Mucosa of rectum (tissue), 2 donors: ENCODE results near the gene PTH2.
"Not testable (repeated sequence)": the region's sequence is repeated elsewhere in the genome, so short reads cannot be mapped to it uniquely, and the experiment has no call there.

Source experiments
- H3K27ac ChIP-seq, 2 donors: one replicate each; pipeline ENCODE4 v1.7.0; 2013; ENCODE audit warnings: inconsistent platforms in 2 of 2, low read depth in 2 of 2, low read length in 2 of 2
- H3K27me3 ChIP-seq, 2 donors: one replicate each; pipeline ENCODE4 v1.7.0; 2013; ENCODE audit warnings: low read length in 2 of 2; ENCODE audit not compliant: control insufficient read depth in 2 of 2, insufficient read depth in 2 of 2
- H3K36me3 ChIP-seq, 2 donors: one replicate each; pipeline ENCODE4 v1.7.0; 2013; ENCODE audit warnings: low read length in 2 of 2; ENCODE audit not compliant: control insufficient read depth in 2 of 2, insufficient read depth in 2 of 2
- H3K4me1 ChIP-seq, 2 donors: one replicate each; pipeline ENCODE4 v1.7.0; 2013; ENCODE audit warnings: low read length in 2 of 2, mild to moderate bottlenecking in 1 of 2; ENCODE audit not compliant: control insufficient read depth in 2 of 2, insufficient read depth in 2 of 2
- H3K4me3 ChIP-seq, 2 donors: one replicate each; pipeline ENCODE4 v1.7.0; 2013; ENCODE audit warnings: low read length in 2 of 2
- H3K9ac ChIP-seq, 2 donors: one replicate each; pipeline ENCODE4 v1.7.0; 2013; ENCODE audit warnings: low read length in 2 of 2, low read depth in 1 of 2, mild to moderate bottlenecking in 1 of 2
- H3K9me3 ChIP-seq, 2 donors: one replicate each; pipeline ENCODE4 v1.7.0; 2013; ENCODE audit warnings: low read length in 2 of 2; ENCODE audit not compliant: control insufficient read depth in 2 of 2
- donor health status: healthy.
- donor health status: Normal muscosa, but diverticular disease.

PTH2 gene

GRCh38 chr19:49383599-49383998, 39.6 kb downstream of the PTH2 start:
- Histone ChIP-seq H3K4me1 (no peaks in the 10 kb centered on the region), H3K4me3 (no peak overlapping the region), H3K9me3 (peaks cover 5 to 6% of the 10 kb centered on the region in 2 donors), H3K27me3 (no peaks in the 10 kb centered on the region), H3K9ac (no peak overlapping the region), H3K27ac (no peak overlapping the region), H3K36me3 (no peaks in the 10 kb centered on the region)

- Histone ChIP-seq H3K4me3 (no peak overlapping the region), H3K4me1 (no peaks in the 10 kb centered on the region), H3K9ac (no peak overlapping the region), H3K27ac (no peak overlapping the region), H3K9me3 (peaks cover 5 to 6% of the 10 kb centered on the region in 2 donors), H3K36me3 (no peaks in the 10 kb centered on the region), H3K27me3 (no peaks in the 10 kb centered on the region)
Observed at GRCh38 chr19:49382639-49383038, 40.6 kb downstream of the PTH2 start.

- H3K27ac ChIP-seq = no peak overlapping the region
- no peak overlapping the region for H3K4me3 ChIP-seq
- H3K36me3 ChIP-seq = no peaks in the 10 kb centered on the region
- H3K9me3 ChIP-seq = peaks cover 5 to 6% of the 10 kb centered on the region in 2 donors
- no peaks in the 10 kb centered on the region for H3K4me1 ChIP-seq
- peaks cover 0 to 2% of the 10 kb centered on the region in 2 donors for H3K27me3 ChIP-seq
- no peak overlapping the region for H3K9ac ChIP-seq
Observed at GRCh38 chr19:49380391-49380790, 42.9 kb downstream of the PTH2 start.

- Histone ChIP-seq H3K9ac (no peak overlapping the region), H3K4me1 (no peaks in the 10 kb centered on the region), H3K27me3 (peaks cover 0 to 2% of the 10 kb centered on the region in 2 donors), H3K36me3 (no peaks in the 10 kb centered on the region), H3K27ac (no peak overlapping the region), H3K9me3 (peaks cover 5 to 6% of the 10 kb centered on the region in 2 donors), H3K4me3 (no peak overlapping the region)
Observed at GRCh38 chr19:49378512-49378911, 44.7 kb downstream of the PTH2 start.

- H3K4me3 ChIP-seq = no peak overlapping the region
- H3K9ac ChIP-seq = no peak overlapping the region
- no peaks in the 10 kb centered on the region for H3K4me1 ChIP-seq
- no peak overlapping the region for H3K27ac ChIP-seq
- peaks cover 0 to 2% of the 10 kb centered on the region in 2 donors for H3K27me3 ChIP-seq
- no peaks in the 10 kb centered on the region for H3K36me3 ChIP-seq
- peaks cover 0 to under 1% of the 10 kb centered on the region in 2 donors for H3K9me3 ChIP-seq
Observed at GRCh38 chr19:49374665-49375434, 48.4 kb downstream of the PTH2 start.

- H3K4me3 ChIP-seq, H3K36me3 ChIP-seq, H3K4me1 ChIP-seq, H3K27me3 ChIP-seq, H3K27ac ChIP-seq, H3K9ac ChIP-seq: not testable (repeated sequence)
- peaks cover 0 to 10% of the 10 kb centered on the region in 2 donors for H3K9me3 ChIP-seq
Observed at GRCh38 chr19:49373174-49373573, 50.1 kb downstream of the PTH2 start.
